Activated T-cell treated with anti-CD3 and anti-CD28 coated beads for 48 hours (primary cell): ENCODE data around the gene IFNA6.
"Not testable (repeated sequence)": the region's sequence is repeated elsewhere in the genome, so short reads cannot be mapped to it uniquely, and the experiment has no call there.

Experiments
- DNase-seq: peaks from one replicate; pipeline ENCODE4 v3.0.0-alpha.2; 2020; ENCODE audit warnings: low read depth

Gene IFNA6

DNA sequence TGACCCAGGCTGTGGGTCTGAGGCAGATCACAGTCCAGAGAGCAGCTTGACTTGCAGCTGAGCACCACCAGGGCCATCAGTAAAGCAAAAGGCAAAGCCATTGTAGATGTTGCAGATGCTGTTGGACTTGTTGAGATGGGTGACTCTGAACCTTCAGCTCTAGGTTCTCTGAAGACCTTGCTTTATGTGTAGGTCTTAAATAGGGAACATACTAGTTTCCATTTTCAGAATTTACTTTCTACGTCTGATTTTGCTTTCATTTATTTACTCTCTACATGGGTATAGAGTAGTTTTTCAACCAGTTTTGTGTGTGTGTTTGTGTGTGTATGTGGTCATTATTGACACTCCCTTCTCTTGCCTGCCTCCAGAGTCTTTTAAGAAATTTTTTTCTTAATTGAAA is at the start of gene IFNA6:
Gene IFNA6 (minus strand): TSS at position 101 of the 400 bp plus-strand sequence. CDS start 0 bp downstream, at position 101.
- DNase-seq: no peak

DNA sequence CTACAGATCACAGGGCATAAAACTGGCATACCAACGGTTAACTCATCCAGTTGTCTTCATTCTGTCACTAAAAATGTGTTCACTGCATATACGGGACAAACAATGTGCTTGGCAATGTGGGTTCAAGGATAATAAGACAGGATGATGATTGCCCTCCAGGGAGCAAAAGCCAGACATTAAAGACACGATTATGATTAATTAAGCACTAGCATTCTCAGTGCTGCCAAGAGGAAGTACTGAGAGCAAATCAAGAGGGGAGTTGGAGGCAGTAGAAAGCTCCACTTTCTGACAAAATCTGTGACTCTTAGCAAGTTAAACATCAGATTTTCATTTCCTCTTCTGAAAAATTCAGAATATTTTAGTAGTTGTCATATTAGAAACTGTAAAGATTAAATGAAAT is 49.3 kb upstream of the IFNA6 start:
- DNase-seq: no peak

GRCh38 chr9:21398955-21399489 is 48.3 kb upstream of the IFNA6 start:
- DNase-seq: no peak

- peak; percentile 42 for DNase-seq
Observed at GRCh38 chr9:21395778-21396717, 45.4 kb upstream of the IFNA6 start.

GRCh38 chr9:21392270-21392669 is 41.6 kb upstream of the IFNA6 start:
- no peak for DNase-seq

DNA sequence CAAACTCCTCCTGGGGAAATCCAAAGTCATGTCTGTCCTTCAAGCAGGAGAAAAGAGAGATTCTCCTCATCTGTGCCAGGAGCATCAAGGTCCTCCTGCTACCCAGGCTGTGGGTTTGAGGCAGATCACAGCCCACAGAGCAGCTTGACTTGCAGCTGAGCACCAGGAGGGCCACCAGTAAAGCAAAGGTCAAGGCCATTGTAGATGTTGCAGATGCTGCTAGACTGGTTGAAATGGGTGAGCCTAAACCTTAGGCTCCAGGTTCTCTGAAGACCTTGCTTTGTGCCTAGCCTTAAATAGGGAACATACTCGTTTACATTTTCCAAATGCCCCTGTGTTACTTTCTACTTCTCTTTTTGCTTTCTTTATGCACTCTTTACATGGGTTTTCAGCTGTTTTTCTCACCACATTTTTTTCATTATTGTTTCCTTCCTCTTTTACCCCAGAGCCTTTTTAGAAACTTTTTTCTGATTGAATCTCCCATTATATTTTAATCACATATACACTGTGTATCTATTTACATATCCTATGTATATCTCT is 34.5 kb upstream of the IFNA6 start, which contains the start of gene IFNA2:
Gene IFNA2 (minus strand): TSS at position 268 of the 540 bp plus-strand sequence. CDS start 69 bp downstream, at position 199.
- DNase-seq: no peak

GRCh38 chr9:21383627-21384026 is 32.9 kb upstream of the IFNA6 start:
- DNase-seq: no peak

DNA sequence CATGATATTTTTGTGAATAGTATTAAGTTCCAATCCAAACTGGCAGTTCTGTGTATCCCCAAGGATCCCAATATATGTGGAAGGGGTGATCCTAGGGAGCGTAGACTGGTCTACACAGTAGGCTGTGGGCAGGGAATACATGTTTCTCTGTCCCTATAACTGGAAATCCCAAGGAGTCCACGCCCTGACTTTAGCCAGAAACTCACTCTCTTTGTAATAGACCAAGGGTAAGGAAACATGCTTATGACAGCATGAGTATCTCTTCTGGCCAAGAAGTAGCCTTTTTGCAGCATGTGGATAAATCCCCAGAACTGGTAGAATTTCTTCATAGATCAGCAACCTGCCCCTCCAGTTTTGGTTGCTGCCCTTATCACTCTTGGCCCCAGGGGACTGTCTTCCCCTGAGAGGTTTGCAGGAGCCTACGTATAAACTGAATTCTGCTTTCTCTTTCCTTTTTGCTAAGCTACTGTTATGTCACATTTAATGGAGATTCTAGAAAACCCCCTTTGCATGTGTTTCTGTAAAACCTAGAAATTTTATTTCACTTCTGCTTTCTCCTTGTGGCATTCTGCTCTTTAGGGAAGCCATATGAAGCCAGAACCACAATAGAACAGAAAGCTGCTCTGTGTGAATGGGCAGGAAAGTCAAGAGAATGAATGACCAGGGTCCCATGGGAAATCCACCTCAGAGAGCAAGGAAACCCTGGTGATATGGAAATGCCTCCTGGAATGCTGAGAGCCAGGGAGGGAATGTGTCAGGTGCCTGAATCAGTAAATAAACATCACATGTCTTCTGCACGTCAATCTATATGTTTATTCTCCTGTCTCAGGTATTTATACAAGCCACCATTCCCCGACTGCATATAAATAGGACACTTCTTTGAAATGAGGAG is 31.0 kb upstream of the IFNA6 start:
- no peak for DNase-seq

DNA sequence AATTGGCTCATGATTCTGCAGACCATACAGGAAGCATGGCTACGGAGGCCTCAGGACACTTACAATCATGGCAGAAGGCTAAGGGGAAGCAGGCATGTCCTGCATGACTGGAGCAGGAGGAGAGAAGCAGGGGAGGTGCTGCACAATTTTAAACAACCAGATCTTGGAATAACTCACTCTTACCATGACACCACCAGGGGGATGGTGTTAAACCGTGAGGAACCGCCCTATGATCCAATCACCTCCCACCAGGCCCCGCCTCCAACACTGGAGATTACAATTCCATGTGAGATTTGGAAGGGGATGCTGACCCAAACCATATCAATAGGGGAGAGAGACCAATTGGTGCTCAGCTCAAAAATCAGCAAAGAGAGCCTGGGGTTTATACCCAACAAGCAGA is 20.8 kb upstream of the IFNA6 start:
- not testable (repeated sequence) for DNase-seq

- DNase-seq: no peak
Observed at GRCh38 chr9:21367957-21368356, 17.3 kb upstream of the IFNA6 start, which contains the start of gene IFNA13. Gene IFNA13, minus strand, starts transcription at chr9:21368057. Its CDS starts 47 bp downstream, at chr9:21368010.

DNA sequence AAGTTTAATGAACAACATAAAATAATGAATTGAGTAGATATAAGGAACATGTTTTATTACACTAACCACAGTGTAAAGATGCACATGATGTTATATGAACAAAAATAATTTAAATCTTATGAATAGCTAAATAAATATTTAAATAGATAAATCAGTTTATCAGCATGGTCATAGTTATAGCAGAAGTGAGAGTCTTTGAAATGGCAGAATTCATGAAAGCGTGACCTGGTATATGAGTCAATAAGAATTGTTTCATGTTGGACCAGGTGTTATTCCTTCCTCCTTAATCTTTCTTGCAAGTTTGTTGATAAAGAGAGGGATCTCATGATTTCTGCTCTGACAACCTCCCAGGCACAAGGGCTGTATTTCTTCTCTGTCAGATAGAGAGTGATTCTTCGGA is 16.5 kb upstream of the IFNA6 start:
- not testable (repeated sequence) for DNase-seq

- no peak for DNase-seq
Observed at GRCh38 chr9:21362287-21362686, 11.6 kb upstream of the IFNA6 start.

GRCh38 chr9:21357479-21358460 is 7.1 kb upstream of the IFNA6 start:
- no peak for DNase-seq

DNA sequence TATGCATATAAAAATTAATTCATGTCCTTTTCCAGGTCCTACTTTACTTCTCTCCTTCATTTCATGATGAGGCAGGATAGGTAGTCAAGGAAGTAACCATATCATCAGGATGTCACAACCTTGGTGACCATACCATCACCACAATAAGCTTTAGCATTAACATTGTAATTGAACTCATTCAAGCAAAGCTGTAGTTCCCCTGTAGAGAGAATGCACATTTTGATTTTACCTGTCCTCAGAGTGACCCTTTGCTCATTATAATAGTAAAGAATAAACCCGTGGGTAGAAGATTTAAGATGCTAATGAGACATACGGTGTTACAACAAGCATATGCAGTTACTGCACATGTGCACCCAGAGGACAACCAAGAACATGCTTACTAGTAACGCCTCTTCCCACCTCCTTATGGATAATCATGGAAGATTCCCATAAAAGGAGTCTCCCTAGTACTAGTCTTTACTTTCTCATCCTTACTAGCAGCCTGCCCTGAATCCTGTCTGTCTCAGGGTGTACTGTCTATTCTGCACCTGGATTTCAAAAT is 2.2 kb downstream of the IFNA6 start:
- DNase-seq: no peak

- no peak for DNase-seq
Observed at GRCh38 chr9:21340735-21341134, 10.0 kb downstream of the IFNA6 start.

DNA sequence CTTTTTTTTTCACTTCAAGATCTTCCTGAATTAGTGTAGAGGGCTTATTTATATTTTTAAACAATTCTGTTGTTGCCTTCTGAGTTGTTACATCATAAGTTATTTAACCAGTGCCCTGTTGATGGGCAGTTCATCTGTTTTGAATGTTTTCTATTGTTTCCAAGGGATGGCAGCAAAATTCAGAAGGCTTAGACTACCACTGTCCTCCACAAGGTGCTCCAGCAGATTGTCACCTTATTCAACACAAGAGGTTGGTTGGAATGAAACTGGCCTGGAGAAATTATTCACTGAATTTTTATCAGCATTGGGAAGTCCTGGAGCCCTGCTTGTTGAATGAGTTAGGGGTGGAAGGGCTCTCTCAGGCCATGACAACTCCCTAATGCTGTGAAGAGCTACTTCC is 14.2 kb downstream of the IFNA6 start:
- DNase-seq: no peak

DNA sequence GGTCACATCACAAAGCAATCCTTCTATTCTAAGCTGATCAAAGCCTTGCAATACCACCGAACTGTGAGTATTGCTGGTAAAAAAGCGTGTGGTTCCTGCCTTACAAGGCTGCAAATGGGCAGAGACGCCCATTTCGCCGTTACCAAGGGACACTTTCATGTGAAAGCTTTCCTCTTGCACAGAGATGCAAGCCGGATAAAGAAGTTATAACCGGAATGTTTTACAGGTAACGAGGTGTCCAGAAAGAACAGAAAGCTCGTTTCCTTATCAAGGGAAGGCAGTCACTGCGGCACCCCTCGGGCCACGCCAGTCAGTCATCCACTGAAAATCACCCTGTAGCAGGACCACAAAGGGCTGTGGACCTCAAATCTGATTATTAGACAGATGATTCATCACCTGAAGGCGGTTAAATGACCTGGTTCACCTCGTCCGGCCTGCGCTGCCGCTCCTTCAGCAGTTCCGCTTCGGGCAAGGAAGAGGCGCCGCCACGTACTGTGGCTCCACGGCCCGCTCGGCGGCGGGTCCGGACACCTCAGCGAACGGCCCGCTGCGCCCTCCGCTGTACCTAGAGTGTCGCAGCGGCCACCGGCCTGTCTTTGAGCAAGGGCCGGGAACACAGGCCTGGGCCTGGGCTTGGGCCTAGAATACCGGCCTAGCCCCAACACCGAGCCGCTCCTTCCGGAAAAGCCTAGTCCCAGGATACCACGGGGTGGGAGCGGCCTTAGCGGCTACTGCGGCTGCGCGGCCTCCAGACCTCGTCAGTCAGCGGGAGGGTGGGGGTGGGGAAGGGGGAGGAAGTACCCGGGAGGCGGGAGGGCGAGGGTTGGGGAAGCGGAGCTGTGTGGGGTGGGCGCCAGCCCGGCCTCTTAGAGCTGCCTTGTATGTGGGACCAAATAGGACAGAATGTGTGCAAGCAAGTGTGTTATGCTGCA is 15.7 kb downstream of the IFNA6 start, which contains the start of gene KLHL9:
Gene KLHL9 (minus strand): TSS at position 704 of the 932 bp plus-strand sequence. CDS start 545 bp downstream, at position 159.
- DNase-seq: peak; percentile 83

DNA sequence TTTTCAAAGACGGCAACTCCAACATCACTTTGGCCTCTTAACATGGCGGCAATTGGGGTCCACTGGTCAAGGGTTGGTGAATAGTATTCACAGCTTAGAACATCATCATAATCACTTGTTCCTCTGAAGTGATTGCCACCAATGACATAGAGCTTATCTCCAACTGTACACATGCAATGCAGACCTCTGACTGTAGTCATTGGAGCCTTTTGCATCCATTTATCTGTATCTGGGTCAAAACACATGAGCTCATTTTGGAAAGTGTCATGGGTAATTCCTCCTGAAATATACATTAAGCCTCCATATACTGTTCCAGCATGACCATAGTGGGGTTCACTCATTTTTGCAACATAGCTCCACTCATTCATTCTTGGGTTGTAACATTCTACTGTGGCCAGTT is 17.5 kb downstream of the IFNA6 start:
- no peak for DNase-seq
